Measurements from ENCODE around the gene EXOC6B. TPM values are rescaled to one million over a fixed set of nuclear protein-coding genes. Genes with fewer than 3 reads are reported as not detected.

Gene EXOC6B
- total RNA-seq, 2 experiments from 2014 or later = 6.2 to 8.3 TPM

DNA sequence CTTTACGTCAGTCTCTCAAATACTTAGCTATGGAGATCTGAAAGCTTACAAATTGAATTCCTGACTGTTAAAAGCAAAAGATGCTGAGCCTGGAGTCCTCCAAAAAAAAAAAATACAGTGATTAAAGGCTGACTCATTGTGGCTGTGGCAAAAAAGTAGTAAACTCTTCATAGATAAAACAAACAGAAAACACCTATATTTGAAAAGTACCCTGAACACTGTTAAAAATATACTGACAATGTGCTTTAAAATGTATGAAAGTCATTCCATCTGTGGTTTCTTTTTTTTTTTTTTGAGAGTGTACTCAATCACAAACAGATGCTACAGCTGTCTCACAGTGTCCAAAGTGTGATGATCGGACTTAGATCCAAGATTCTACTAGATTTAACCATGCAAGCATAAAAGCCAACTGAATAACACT lies 410.6 kb downstream of the EXOC6B start:
- intact Hi-C loops (cut with micrococcal nuclease) = no loop called here
- H3K9me3 Mint-ChIP-seq = peaks cover 24% of the 10 kb centered on the region
- no peak overlapping the region for H3K27ac Mint-ChIP-seq
- DNase-seq (no peak), ATAC-seq (no peak)
- no peaks in the 10 kb centered on the region for H3K4me1 Mint-ChIP-seq (ENCODE audit: low read depth)
- no peaks in the 10 kb centered on the region for H3K27me3 Mint-ChIP-seq
- ChIA-PET POLR2A (no interaction called here), CTCF (no interaction called here)
- H3K36me3 Mint-ChIP-seq (ENCODE audit: low read depth) = peaks cover 4% of the 10 kb centered on the region
- no peak overlapping the region for H3K4me3 Mint-ChIP-seq
- TF ChIP-seq, protein P1, sequence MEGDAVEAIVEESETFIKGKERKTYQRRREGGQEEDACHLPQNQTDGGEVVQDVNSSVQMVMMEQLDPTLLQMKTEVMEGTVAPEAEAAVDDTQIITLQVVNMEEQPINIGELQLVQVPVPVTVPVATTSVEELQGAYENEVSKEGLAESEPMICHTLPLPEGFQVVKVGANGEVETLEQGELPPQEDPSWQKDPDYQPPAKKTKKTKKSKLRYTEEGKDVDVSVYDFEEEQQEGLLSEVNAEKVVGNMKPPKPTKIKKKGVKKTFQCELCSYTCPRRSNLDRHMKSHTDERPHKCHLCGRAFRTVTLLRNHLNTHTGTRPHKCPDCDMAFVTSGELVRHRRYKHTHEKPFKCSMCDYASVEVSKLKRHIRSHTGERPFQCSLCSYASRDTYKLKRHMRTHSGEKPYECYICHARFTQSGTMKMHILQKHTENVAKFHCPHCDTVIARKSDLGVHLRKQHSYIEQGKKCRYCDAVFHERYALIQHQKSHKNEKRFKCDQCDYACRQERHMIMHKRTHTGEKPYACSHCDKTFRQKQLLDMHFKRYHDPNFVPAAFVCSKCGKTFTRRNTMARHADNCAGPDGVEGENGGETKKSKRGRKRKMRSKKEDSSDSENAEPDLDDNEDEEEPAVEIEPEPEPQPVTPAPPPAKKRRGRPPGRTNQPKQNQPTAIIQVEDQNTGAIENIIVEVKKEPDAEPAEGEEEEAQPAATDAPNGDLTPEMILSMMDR (IDR thresholded peaks at IDR 0.05) = no peak

DNA sequence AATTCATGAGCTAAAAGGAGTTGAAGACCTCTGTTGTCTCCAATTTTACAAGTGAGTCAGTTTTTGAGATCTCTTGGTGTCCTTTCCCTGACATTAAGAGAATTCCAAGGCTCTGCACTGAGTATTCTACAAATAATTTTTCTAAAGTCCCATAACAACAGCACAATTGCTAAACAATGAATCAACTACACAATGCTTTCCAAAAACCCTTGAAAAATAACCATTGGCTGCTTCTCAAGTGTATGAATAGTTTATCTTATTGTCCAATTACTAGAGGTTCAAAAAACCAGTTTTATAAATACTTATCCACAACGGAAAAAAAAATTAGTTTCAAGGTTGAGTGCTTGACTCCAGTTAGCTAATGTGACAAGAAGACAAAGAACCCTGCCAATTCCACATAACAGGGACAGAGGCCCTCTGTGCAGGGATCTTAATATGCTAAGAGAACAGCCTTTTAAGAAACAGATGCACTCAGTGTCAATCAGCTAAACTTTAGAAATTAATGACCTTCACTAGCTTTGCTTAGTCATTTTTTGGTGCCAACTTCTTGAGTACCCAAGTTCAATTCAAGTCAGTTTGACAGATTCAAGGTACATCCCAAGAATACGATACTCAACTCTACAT lies 411.6 kb downstream of the EXOC6B start:
- H3K4me3 Mint-ChIP-seq = no peak overlapping the region
- no peak for ATAC-seq
- H3K27ac Mint-ChIP-seq = no peak overlapping the region
- H3K9me3 Mint-ChIP-seq = peaks cover 22% of the 10 kb centered on the region
- intact Hi-C loops (cut with micrococcal nuclease) = no loop called here
- TF ChIP-seq, protein P1 (IDR thresholded peaks at IDR 0.05) = no peak
- no peak for DNase-seq
- no peaks in the 10 kb centered on the region for H3K4me1 Mint-ChIP-seq (ENCODE audit: low read depth)
- no peaks in the 10 kb centered on the region for H3K27me3 Mint-ChIP-seq
- CTCF ChIA-PET = no interaction called here
- POLR2A ChIA-PET = no interaction called here
- peaks cover 3% of the 10 kb centered on the region for H3K36me3 Mint-ChIP-seq (ENCODE audit: low read depth)

DNA sequence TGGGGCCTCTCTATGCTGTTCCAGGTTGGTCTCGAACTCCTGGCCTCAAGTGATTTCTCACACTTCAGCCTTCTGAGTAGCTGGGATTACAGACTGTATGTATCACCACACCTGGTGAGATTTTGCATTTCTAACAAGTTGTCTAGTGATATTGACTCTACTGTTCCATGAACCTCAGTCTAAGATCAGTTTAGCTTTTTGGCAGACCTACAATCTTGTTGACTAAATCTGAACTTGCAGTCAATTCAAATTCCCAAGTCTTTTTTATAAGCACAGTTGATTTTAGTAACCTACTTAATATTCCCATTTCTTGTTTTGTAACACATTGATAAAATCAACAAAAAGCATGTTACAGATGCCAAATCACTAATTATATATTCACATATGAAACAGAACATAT lies 412.1 kb downstream of the EXOC6B start:
- H3K4me3 Mint-ChIP-seq = no peak overlapping the region
- no peaks in the 10 kb centered on the region for H3K4me1 Mint-ChIP-seq (ENCODE audit: low read depth)
- no peak overlapping the region for H3K27ac Mint-ChIP-seq
- H3K27me3 Mint-ChIP-seq = no peaks in the 10 kb centered on the region
- TF ChIP-seq, protein P1 (IDR thresholded peaks at IDR 0.05) = no peak
- ChIA-PET POLR2A (no interaction called here), CTCF (no interaction called here)
- no peak for ATAC-seq
- peaks cover 22% of the 10 kb centered on the region for H3K9me3 Mint-ChIP-seq
- no peak for DNase-seq
- intact Hi-C loops (cut with micrococcal nuclease) = no loop called here
- H3K36me3 Mint-ChIP-seq (ENCODE audit: low read depth) = peaks cover 4% of the 10 kb centered on the region

DNA sequence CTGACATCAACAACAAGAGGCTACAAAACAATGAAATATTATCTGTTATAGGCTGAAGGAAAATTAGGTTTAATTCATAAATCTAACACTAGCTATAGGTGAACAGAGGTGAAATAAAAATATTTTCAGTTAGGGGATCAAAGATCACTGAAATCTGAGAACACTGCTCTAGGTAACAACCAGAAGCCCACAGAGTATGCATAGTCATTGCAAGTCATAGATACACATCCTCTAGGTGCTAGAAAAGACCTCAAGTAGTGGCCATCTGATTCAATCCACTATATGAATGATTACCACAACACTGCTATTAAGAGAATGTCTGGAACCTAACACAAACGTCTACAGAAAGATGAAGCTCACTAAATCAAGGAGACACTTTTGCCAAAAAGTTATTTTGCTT lies 413.6 kb downstream of the EXOC6B start:
- no peaks in the 10 kb centered on the region for H3K4me1 Mint-ChIP-seq (ENCODE audit: low read depth)
- H3K4me3 Mint-ChIP-seq = no peak overlapping the region
- peaks cover 22% of the 10 kb centered on the region for H3K9me3 Mint-ChIP-seq
- POLR2A ChIA-PET = no interaction called here
- H3K27me3 Mint-ChIP-seq = no peaks in the 10 kb centered on the region
- no peak for DNase-seq
- CTCF ChIA-PET = no interaction called here
- TF ChIP-seq, protein P1 (IDR thresholded peaks at IDR 0.05) = no peak
- no peak overlapping the region for H3K27ac Mint-ChIP-seq
- ATAC-seq = no peak
- H3K36me3 Mint-ChIP-seq (ENCODE audit: low read depth) = peaks cover 9% of the 10 kb centered on the region
- intact Hi-C loops (cut with micrococcal nuclease) = no loop called here

DNA sequence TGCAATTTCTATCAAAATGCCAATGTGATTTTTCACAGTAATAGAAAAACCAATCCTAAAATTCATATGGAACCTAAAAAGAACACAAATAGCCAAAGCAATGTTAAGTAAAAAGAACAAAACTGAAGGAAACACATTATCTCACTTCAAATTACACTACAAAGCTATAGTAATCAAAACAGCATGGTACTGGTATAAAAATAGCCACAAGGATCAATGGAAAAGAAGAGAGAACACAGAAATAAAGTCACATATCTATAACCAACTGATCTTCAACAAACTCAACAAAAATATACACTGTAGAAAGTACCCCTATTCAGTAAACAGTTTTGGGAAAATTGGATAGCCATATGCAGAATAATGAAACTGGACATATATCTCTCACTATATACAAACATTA lies 426.0 kb downstream of the EXOC6B start:
- Mint-ChIP-seq H3K4me1 (ENCODE audit: low read depth) (no peaks in the 10 kb centered on the region), H3K27ac (no peak overlapping the region), H3K27me3 (no peaks in the 10 kb centered on the region), H3K4me3 (no peak overlapping the region), H3K9me3 (peaks cover 19% of the 10 kb centered on the region), H3K36me3 (ENCODE audit: low read depth) (peaks cover 14% of the 10 kb centered on the region)
- DNase-seq (no peak), ATAC-seq (no peak)
- TF ChIP-seq, protein P1 (IDR thresholded peaks at IDR 0.05) = no peak
- intact Hi-C loops (cut with micrococcal nuclease) = no loop called here
- CTCF ChIA-PET = no interaction called here
- POLR2A ChIA-PET = no interaction called here

Data from activated CD8-positive, alpha-beta T cell treated with anti-CD3 and anti-CD28 coated beads for 36 hours (primary cell).